Measurements from ENCODE around the gene IVNS1ABP.
A peak's percentile ranks its signal among the peaks of the same experiment; 100 is the strongest.
"Not testable (repeated sequence)": the region's sequence is repeated elsewhere in the genome, so short reads cannot be mapped to it uniquely, and the experiment has no call there.

Gene IVNS1ABP

GRCh38 chr1:185291652-185292051, 25.4 kb downstream of the IVNS1ABP start:
- no peak for DNase-seq

GRCh38 chr1:185291159-185291558, 25.9 kb downstream of the IVNS1ABP start:
- no peak for DNase-seq

GRCh38 chr1:185289880-185290279, 27.2 kb downstream of the IVNS1ABP start:
- no peak for DNase-seq

GRCh38 chr1:185288435-185288834, 28.6 kb downstream of the IVNS1ABP start:
- DNase-seq = no peak

GRCh38 chr1:185287451-185287850, 29.6 kb downstream of the IVNS1ABP start:
- no peak for DNase-seq

- DNase-seq = peak; percentile 22
These were observed 32.3 kb downstream of the IVNS1ABP start for GRCh38 chr1:185284533-185285276.

GRCh38 chr1:185284116-185284515, 32.9 kb downstream of the IVNS1ABP start:
- no peak for DNase-seq

- peak; percentile 50 for DNase-seq
These were observed 35.8 kb downstream of the IVNS1ABP start for GRCh38 chr1:185281245-185281644.

- DNase-seq = no peak
These were observed 36.5 kb downstream of the IVNS1ABP start for GRCh38 chr1:185280589-185280988.

GRCh38 chr1:185279571-185279970, 37.5 kb downstream of the IVNS1ABP start:
- no peak for DNase-seq

- no peak for DNase-seq
These were observed 45.1 kb downstream of the IVNS1ABP start for GRCh38 chr1:185271921-185272320.

GRCh38 chr1:185268352-185268751, 48.7 kb downstream of the IVNS1ABP start:
- no peak for DNase-seq

GRCh38 chr1:185267701-185268100, 49.3 kb downstream of the IVNS1ABP start:
- DNase-seq = no peak

- DNase-seq = no peak
These were observed 49.7 kb downstream of the IVNS1ABP start for GRCh38 chr1:185267301-185267700.

GRCh38 chr1:185265314-185265713, 51.7 kb downstream of the IVNS1ABP start:
- no peak for DNase-seq

GRCh38 chr1:185263780-185264179, 53.3 kb downstream of the IVNS1ABP start:
- DNase-seq = no peak

- DNase-seq = no peak
These were observed 53.8 kb downstream of the IVNS1ABP start for GRCh38 chr1:185263292-185263691.

GRCh38 chr1:185262151-185262550, 54.9 kb downstream of the IVNS1ABP start:
- DNase-seq = no peak

- no peak for DNase-seq
These were observed 56.4 kb downstream of the IVNS1ABP start for GRCh38 chr1:185260611-185261010.

GRCh38 chr1:185258676-185259075, 58.4 kb downstream of the IVNS1ABP start:
- no peak for DNase-seq

- no peak for DNase-seq
These were observed 59.2 kb downstream of the IVNS1ABP start for GRCh38 chr1:185257950-185258208.

- DNase-seq = not testable (repeated sequence)
These were observed 59.7 kb downstream of the IVNS1ABP start for GRCh38 chr1:185257116-185257949.

- DNase-seq = not testable (repeated sequence)
These were observed 61.4 kb downstream of the IVNS1ABP start for GRCh38 chr1:185255595-185255994.

- DNase-seq = not testable (repeated sequence)
These were observed 64.6 kb downstream of the IVNS1ABP start for GRCh38 chr1:185252404-185252803.
